ENCODE results near the gene TAS2R8.
"Not testable (repeated sequence)": the region's sequence is repeated elsewhere in the genome, so short reads cannot be mapped to it uniquely, and the experiment has no call there.

TAS2R8 gene

GRCh38 chr12:10807186-10807585 lies at the start of gene TAS2R8:
Gene TAS2R8 (minus strand): TSS chr12:10807286. CDS start chr12:10806980, 306 bp downstream.
- DNase-seq (ENCODE audit: low spot score): no peak

GRCh38 chr12:10855807-10856206 lies 48.7 kb upstream of the TAS2R8 start:
- DNase-seq (ENCODE audit: low spot score): no peak

GRCh38 chr12:10853776-10854175 lies 46.7 kb upstream of the TAS2R8 start:
- no peak for DNase-seq (ENCODE audit: low spot score)

GRCh38 chr12:10851243-10851858 lies 44.3 kb upstream of the TAS2R8 start:
- no peak for DNase-seq (ENCODE audit: low spot score)

GRCh38 chr12:10849425-10849878 lies 42.4 kb upstream of the TAS2R8 start, which contains the start of gene PRR4:
Gene PRR4 (minus strand): TSS chr12:10849475. CDS start chr12:10849437, 38 bp downstream.
- DNase-seq (ENCODE audit: low spot score): no peak

- DNase-seq (ENCODE audit: low spot score): no peak
Measured at GRCh38 chr12:10847744-10848143, 40.7 kb upstream of the TAS2R8 start.

- no peak for DNase-seq (ENCODE audit: low spot score)
Measured at GRCh38 chr12:10842862-10843261, 35.8 kb upstream of the TAS2R8 start.

GRCh38 chr12:10838461-10838860 lies 31.4 kb upstream of the TAS2R8 start:
- no peak for DNase-seq (ENCODE audit: low spot score)

GRCh38 chr12:10829994-10830393 lies 22.9 kb upstream of the TAS2R8 start:
- DNase-seq (ENCODE audit: low spot score): no peak

- no peak for DNase-seq (ENCODE audit: low spot score)
Measured at GRCh38 chr12:10826258-10826657, 19.2 kb upstream of the TAS2R8 start, which contains the start of gene TAS2R10. Gene TAS2R10 (minus strand): TSS chr12:10826358. CDS start chr12:10826269, 89 bp downstream.

- no peak for DNase-seq (ENCODE audit: low spot score)
Measured at GRCh38 chr12:10824957-10825356, 17.9 kb upstream of the TAS2R8 start.

- DNase-seq (ENCODE audit: low spot score): no peak
Measured at GRCh38 chr12:10811883-10812536, 4.9 kb upstream of the TAS2R8 start.

GRCh38 chr12:10810068-10810467 lies 3.0 kb upstream of the TAS2R8 start, which contains the start of gene TAS2R9:
Gene TAS2R9 (minus strand): TSS chr12:10810168. CDS start chr12:10810075, 93 bp downstream.
- no peak for DNase-seq (ENCODE audit: low spot score)

GRCh38 chr12:10802587-10802986 lies 4.5 kb downstream of the TAS2R8 start, which contains the start of gene TAS2R7:
Gene TAS2R7 (minus strand): TSS chr12:10802627. CDS start chr12:10802570, 57 bp downstream.
- no peak for DNase-seq (ENCODE audit: low spot score)

- no peak for DNase-seq (ENCODE audit: low spot score)
Measured at GRCh38 chr12:10801741-10802140, 5.3 kb downstream of the TAS2R8 start.

- no peak for DNase-seq (ENCODE audit: low spot score)
Measured at GRCh38 chr12:10794222-10794621, 12.9 kb downstream of the TAS2R8 start.

- not testable (repeated sequence) for DNase-seq (ENCODE audit: low spot score)
Measured at GRCh38 chr12:10791769-10792168, 15.3 kb downstream of the TAS2R8 start.

GRCh38 chr12:10783252-10783651 lies 23.8 kb downstream of the TAS2R8 start:
- no peak for DNase-seq (ENCODE audit: low spot score)

- DNase-seq (ENCODE audit: low spot score): no peak
Measured at GRCh38 chr12:10779103-10779502, 28.0 kb downstream of the TAS2R8 start.

- peak; percentile 9 for DNase-seq (ENCODE audit: low spot score)
Measured at GRCh38 chr12:10771132-10771733, 35.9 kb downstream of the TAS2R8 start.

- no peak for DNase-seq (ENCODE audit: low spot score)
Measured at GRCh38 chr12:10759657-10760056, 47.4 kb downstream of the TAS2R8 start.

GRCh38 chr12:10756194-10756593 lies 50.9 kb downstream of the TAS2R8 start:
- no peak for DNase-seq (ENCODE audit: low spot score)
